Thoracic aorta endothelial cell (primary cell): ENCODE measurements around the gene FKBP4. TPM values are rescaled to one million over a fixed set of nuclear protein-coding genes. Genes with fewer than 3 reads are reported as not detected.

Source experiments
- total RNA-seq: library from RNA; depleted of rRNA; stranded (reverse); fragments of >200 nt; gene quantifications from 2 replicates; pipeline ENCODE4 v1.2.3, GENCODE V29; 2012

Gene FKBP4, protein sequence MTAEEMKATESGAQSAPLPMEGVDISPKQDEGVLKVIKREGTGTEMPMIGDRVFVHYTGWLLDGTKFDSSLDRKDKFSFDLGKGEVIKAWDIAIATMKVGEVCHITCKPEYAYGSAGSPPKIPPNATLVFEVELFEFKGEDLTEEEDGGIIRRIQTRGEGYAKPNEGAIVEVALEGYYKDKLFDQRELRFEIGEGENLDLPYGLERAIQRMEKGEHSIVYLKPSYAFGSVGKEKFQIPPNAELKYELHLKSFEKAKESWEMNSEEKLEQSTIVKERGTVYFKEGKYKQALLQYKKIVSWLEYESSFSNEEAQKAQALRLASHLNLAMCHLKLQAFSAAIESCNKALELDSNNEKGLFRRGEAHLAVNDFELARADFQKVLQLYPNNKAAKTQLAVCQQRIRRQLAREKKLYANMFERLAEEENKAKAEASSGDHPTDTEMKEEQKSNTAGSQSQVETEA
- 63.4 and 73.2 TPM in 2 replicates for total RNA-seq

DNA sequence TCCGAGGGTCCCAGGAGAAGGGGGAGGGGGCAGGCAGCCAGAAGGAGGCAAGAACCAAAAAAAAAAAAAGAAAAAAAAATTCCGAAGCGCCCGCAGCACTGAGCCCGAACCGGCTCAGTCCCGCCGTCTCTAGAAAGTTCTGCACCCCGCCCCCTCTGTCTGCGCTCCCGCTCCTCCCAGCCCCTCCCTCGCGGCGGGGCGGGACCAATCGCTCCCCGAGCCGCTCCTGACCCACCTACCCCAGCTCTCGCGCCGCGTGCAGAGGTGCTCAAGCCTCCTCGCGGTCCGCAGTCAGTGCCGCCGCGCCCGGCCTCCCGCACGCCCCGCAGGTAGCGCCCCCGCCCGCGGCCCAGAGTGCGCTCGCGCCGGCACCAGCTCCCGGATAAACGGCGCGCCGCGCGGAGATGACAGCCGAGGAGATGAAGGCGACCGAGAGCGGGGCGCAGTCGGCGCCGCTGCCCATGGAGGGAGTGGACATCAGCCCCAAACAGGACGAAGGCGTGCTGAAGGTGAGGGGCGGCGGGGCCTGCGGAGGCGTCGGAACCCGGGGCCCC lies at the start of gene FKBP4:
TSS of gene FKBP4 (plus strand) at position 235 of the 554 bp plus-strand sequence. CDS start at position 405, 170 bp downstream.

DNA sequence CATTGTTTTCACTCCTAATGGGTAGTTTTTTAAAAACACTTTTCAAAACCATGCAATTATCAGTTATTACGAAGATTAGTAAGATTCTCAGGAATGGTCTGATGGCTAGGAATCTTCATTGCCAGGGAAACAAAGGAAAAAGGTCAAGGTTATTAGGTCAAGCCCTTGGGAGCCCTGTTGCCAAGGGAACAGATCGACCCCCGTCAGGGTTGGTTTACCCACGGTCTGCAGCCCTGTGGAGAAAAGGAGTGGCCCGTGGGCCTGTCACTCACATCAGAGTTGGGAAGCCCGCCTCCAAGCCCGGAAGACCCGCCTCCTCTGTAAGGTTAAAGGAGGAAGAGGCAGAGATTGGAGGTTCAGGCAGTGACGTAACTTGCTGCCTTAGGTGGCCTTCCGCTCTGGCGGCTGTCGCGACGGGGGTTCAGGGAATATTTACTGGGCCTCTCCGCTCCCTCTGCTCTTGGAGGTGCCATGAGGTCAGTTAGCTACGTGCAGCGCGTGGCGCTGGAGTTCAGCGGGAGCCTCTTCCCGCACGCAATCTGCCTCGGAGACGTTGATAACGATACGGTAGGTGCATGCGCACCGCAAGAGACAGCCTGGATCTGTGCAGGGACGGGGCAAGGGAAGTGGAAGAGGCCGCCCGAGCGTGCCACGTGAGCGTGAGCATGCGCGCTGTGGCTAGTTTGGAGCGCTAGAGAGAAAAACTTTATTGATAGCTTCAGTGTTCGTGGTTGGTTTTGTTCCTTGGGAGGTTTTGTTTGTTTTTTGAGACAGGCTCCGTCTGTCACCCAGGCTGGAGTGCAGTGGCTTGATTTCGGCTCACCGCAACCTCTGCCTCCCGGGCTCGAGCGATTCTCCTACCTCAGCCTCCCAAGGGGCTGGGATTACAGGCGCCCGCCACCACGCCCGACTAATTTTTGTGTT lies 17.8 kb downstream of the FKBP4 start, which contains the start of gene ITFG2:
TSS of gene ITFG2 (plus strand) at position 379 of the 924 bp plus-strand sequence. CDS start at position 472, 93 bp downstream.

DNA sequence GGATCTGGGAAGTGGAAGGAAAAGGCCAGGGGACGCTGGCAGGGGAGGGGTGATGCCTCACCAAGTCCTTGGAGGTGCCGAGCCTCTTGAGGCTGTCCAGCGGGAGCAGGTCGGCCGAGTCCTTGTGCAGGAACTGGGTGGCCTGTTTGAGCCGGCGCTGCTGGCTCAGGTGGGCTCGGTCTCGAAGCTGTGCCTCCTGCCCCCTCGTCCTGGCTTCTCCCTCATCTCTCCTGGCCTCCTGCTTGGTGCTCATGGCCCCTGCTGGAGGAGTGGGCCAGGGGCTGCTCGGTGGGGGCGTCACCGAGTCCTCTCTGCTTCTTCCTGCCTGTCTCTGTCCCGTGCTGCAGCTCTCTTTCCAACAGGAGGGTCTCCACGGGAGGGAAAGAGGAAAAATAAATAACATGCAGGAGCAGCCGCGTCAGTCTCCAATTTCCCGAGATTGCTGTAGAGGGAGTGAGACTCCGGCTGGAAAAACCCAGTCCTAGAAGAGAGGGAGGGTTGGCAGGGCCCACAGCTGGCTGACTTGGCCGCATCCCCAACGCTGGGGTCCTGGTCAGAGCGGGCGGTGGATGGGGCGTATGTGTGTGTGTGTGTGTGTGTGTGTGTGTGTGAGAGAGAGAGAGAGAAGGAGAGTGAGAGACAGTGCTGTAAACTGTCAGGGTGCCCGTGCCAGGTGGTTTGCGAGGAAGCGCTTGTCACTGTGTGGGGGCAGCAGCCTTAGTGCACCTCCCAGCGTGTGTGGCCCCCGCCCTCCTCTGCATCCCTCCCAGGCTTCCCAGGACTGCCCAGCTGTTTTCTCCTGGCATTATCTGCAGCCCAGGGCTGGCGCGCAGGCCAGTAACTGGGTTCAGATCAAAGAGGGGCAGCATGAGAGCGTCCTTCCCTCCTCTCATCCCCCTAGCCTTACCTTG lies 40.1 kb downstream of the FKBP4 start, which contains the start of gene NRIP2:
TSS of gene NRIP2 (minus strand) at position 455 of the 911 bp plus-strand sequence. CDS start at position 403, 52 bp downstream.

Other genes with a start within 250 kb of the FKBP4 start
- gene ITFG2, start 17.7 kb downstream of the FKBP4 start, total RNA-seq, result 18.7 and 21.4 TPM in 2 replicates
- not detected in 2 replicates for gene NRIP2, start 40.1 kb downstream of the FKBP4 start, total RNA-seq
- not detected in 2 replicates for gene TEX52, start 62.1 kb downstream of the FKBP4 start, total RNA-seq
- gene FOXM1, start 82.2 kb downstream of the FKBP4 start, total RNA-seq, result 29.7 and 54.6 TPM in 2 replicates
- gene RHNO1, start 82.3 kb downstream of the FKBP4 start, total RNA-seq, result 26.1 and 34.5 TPM in 2 replicates
- 27.3 and 30.5 TPM in 2 replicates for gene TULP3, start 95.9 kb downstream of the FKBP4 start, total RNA-seq
- 37.6 and 51.3 TPM in 2 replicates for gene TEAD4, start 164.4 kb downstream of the FKBP4 start, total RNA-seq